Raji (cell line): ENCODE measurements around the gene TTC7B.

Experiments used
- POLR2A ChIP-seq: IDR thresholded peaks from 2 replicates; pipeline ENCODE4 v1.6.1; 2011; ENCODE audit warnings: low read depth, low read length, control low read depth; ENCODE audit not compliant: insufficient read depth

TTC7B gene

GRCh38 chr14:90674716-90675115 lies 141.5 kb downstream of the TTC7B start:
- no peak for TF ChIP-seq POLR2A

GRCh38 chr14:90674043-90674670 lies 142.1 kb downstream of the TTC7B start:
- no peak for TF ChIP-seq POLR2A

GRCh38 chr14:90671382-90672234 lies 144.6 kb downstream of the TTC7B start:
- no peak for TF ChIP-seq POLR2A

DNA sequence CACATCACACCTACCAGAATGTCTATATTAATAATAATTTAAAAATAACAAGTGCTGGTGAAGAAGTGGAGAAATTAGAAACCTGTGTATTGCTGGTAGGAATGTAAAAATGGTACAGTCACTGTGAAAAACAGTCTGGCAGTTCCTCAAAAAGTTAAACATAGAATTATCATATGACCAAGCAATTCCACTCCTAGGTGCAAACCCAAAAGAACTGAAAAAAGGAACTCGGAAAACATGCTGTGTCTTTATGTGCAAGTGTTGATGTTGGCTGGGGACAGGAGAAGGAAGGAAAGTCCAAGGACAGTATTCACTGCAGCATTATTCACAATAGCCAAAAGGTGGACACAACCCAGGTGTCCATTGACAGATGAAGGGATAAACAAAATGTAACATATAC lies 146.5 kb downstream of the TTC7B start:
- TF ChIP-seq POLR2A, result no peak

DNA sequence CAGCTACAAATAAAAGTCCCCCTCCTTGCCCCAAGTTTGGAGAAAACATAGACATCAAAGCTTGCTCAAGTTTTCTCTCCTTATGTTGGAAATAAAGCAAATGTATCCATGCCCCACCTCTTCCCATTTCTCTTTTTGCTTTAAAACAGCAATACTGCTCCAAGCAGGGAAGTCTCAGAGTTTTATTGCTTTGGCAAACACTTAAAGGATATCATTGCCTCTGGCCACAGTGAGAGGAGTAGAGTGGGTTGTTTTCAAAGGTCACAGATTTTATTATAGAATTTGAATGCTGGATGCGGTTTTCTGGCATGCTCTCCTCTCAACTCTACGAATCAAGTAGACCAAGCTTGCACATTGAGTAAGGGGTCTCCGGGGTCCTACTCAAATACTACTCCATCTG lies 149.7 kb downstream of the TTC7B start:
- TF ChIP-seq POLR2A, result no peak

GRCh38 chr14:90665321-90666000 lies 150.8 kb downstream of the TTC7B start:
- no peak for TF ChIP-seq POLR2A

- no peak for TF ChIP-seq POLR2A
Observed at GRCh38 chr14:90664911-90665310, 151.3 kb downstream of the TTC7B start.

DNA sequence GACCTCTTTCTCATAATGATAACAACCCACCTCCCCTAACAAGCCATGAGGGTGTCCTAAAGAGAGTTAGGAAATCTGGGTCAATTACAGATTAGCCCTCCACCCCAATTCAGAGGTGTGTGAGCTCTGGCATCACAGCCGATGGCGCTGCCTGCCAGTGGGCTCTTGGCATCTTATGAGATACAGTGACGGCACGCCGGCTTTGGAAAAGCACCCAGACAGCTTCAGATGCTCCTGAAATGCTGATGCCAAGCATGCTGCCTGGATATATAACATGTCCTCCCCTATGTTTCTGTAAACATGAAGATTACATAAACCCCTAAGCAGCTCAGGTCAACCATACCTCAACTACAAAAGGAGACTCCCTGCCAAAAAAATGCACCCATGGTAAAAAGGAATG lies 152.6 kb downstream of the TTC7B start:
- no peak for TF ChIP-seq POLR2A

GRCh38 chr14:90663140-90663539 lies 153.1 kb downstream of the TTC7B start:
- TF ChIP-seq POLR2A, result no peak

DNA sequence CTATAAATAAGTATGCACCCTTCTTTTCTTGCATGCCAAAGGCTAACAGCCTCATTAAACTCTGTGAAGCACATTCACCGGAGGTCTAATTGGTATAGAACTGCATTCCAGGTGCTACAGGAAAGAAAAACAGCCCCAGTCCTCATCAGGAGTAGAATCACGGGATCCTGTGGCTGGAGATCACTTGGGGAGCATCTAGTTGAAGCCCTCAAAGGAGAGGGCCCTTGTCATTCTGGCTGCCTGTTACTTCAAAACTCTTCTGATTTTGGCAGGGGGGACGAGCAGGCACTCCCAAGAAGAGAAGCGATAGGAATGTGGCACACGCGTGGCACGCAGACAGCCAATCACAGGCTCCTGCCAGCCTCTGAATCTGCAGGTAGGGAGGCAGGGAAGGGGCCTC lies 154.4 kb downstream of the TTC7B start:
- no peak for TF ChIP-seq POLR2A

GRCh38 chr14:90660865-90661570 lies 155.2 kb downstream of the TTC7B start:
- TF ChIP-seq POLR2A, result no peak

DNA sequence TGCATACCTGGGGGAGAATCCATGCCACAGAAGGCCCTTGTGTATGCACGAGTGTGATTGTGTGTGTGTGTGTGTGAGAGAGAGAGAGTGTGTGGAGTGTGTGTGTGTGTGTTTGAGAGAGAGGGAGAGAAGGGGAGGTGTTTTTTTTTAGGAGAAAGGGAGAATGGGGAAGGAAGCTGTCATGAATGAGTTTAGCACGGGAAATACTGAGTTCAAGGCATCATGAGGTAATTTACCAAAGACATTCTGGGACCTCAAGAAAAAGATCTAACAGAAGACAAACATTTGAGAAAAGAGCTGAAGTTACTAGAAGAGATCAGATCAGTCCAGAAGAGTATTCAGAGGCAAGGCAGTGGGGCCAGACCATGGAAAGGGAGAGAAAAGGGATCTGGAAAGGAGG lies 157.1 kb downstream of the TTC7B start:
- no peak for TF ChIP-seq POLR2A

DNA sequence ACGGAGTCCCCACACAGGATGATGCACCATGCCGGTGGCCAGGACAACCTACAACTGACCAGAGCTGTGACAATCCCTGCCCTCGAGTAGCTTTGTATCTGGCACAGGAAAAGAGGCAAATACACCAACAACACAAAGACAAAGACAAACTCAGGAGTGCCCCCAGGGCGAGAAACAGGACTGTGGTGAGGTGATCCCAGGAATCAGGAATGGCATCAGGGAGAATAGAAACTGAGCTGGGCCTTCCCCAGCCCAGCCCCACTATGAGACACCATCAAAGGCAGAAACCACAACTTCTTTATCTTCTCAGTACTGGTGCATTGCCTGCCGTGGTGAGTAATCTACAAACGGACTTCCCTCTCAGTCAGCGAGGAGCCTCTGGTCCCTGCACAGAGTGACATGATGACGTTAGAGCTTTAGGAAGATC lies 157.7 kb downstream of the TTC7B start:
- no peak for TF ChIP-seq POLR2A

DNA sequence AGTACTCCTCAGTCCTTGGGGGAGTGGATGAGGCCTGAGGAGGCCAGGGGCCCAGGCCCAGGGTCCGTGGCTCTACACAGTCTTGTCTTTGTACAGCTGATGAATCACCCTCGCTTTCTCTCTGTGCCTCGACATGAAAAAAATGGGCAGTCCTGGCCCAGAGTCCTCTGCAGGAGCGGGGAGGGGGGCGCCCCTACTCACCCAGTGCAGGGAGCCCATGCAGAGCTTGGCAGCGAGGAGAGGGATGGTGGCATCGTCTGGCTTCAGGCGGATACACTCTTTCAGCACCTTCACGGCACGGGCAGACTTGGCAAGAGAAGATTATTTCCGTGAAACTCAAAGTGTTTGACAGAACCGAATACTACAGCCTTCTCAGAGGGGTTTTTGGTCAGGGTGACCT lies 159.3 kb downstream of the TTC7B start:
- no peak for TF ChIP-seq POLR2A

- TF ChIP-seq POLR2A, result no peak
Observed at GRCh38 chr14:90655829-90656228, 160.4 kb downstream of the TTC7B start.
